K562 (cell line): ENCODE results near the gene FARP2. TPM values are rescaled to one million over a fixed set of nuclear protein-coding genes. Genes with fewer than 3 reads are reported as not detected.
A peak's percentile ranks its signal among the peaks of the same experiment; 100 is the strongest.

Source experiments
- BDP1 ChIP-seq: IDR thresholded peaks from 3 replicates; pipeline ENCODE4 v1.6.1; 2011; ENCODE audit not compliant: insufficient read length, insufficient read depth
- CHD4 ChIP-seq: fragments of 200-600 bp; sonication (generic); IDR thresholded peaks from 3 replicates; pipeline ENCODE4 v1.6.1; 2012; ENCODE audit warnings: low read depth, mild to moderate bottlenecking, mixed read lengths, low read length, inconsistent platforms; ENCODE audit not compliant: insufficient read depth, insufficient replicate concordance, poor library complexity, severe bottlenecking
- DMBX1 ChIP-seq: fragments of 250-450 bp; sonication (Bioruptor Pico); IDR thresholded peaks from 2 replicates; pipeline ENCODE4 v1.8.0; 2022; ENCODE audit warnings: inconsistent platforms, mild to moderate bottlenecking, moderate library complexity, borderline replicate concordance
- ETV6 ChIP-seq, 3 experiments: fragments of 150-350 bp in 1 of 3; sonication (generic) in 1 of 3; formaldehyde crosslinking in 1 of 3; IDR thresholded peaks; 2 replicates each; pipeline versions ENCODE4 v1.6.1 to v1.8.0; 2014 to 2022; ENCODE audit warnings: borderline replicate concordance in 2 of 3, low read depth in 2 of 3, antibody characterized with exemption in 1 of 3, low read length in 1 of 3, mild to moderate bottlenecking in 1 of 3, missing genetic modification reagents in 1 of 3
- KLF16 ChIP-seq: IDR thresholded peaks from 2 replicates; pipeline ENCODE4 v1.6.1; 2016; ENCODE audit warnings: antibody characterized with exemption
- L3MBTL2 ChIP-seq: fragments of 450-650 bp; IDR thresholded peaks from 2 replicates; pipeline ENCODE4 v1.6.1; 2016; ENCODE audit warnings: mild to moderate bottlenecking, moderate library complexity
- MAFF ChIP-seq: IDR thresholded peaks from 2 replicates; pipeline ENCODE4 v1.6.1; 2012; ENCODE audit warnings: low read length, improper control_type of control experiment
- MAFG ChIP-seq: fragments of 450-650 bp; conservative IDR thresholded peaks from 2 replicates; pipeline ENCODE4 v1.6.1; 2016; ENCODE audit warnings: missing genetic modification characterization, missing compliant biosample characterization
- MTA2 ChIP-seq: fragments of 450-650 bp; IDR thresholded peaks from 2 replicates; pipeline ENCODE4 v1.6.1; 2016; ENCODE audit warnings: low read depth
- MYC ChIP-seq, 2 experiments: fragments of 250-450 bp in 1 of 2; sonication (Bioruptor Pico) in 1 of 2; IDR thresholded peaks; 2 replicates each; pipeline versions ENCODE4 v1.5.1 to v1.6.1; 2012 to 2021; ENCODE audit warnings: low read depth in 2 of 2, borderline replicate concordance in 1 of 2, improper control_type of control experiment in 1 of 2, low read length in 1 of 2, mild to moderate bottlenecking in 1 of 2, moderate library complexity in 1 of 2
- NFRKB ChIP-seq: fragments of 450-650 bp; IDR thresholded peaks from 2 replicates; pipeline ENCODE4 v1.6.1; 2016; ENCODE audit warnings: low read depth
- NR0B1 ChIP-seq: fragments of 450-650 bp; IDR thresholded peaks from one replicate; pipeline ENCODE4 v1.6.1; 2018; ENCODE audit warnings: mild to moderate bottlenecking, moderate library complexity; ENCODE audit not compliant: partially characterized antibody
- OTX1 ChIP-seq: fragments of 450-650 bp; formaldehyde crosslinking; IDR thresholded peaks from 2 replicates; pipeline ENCODE4 v1.4.0; 2022; ENCODE audit warnings: mild to moderate bottlenecking
- POLR3G ChIP-seq: IDR thresholded peaks from 2 replicates; pipeline ENCODE4 v1.6.1; 2011; ENCODE audit not compliant: insufficient read length, insufficient replicate concordance; ENCODE audit errors: extremely low read depth
- SMAD1 ChIP-seq: fragments of 150-350 bp; IDR thresholded peaks from 2 replicates; pipeline ENCODE4 v1.6.1; 2014; ENCODE audit warnings: low read length, low read depth; ENCODE audit not compliant: partially characterized antibody
- SMARCC2 ChIP-seq: fragments of 450-650 bp; IDR thresholded peaks from 2 replicates; pipeline ENCODE4 v1.6.1; 2017; ENCODE audit warnings: antibody characterized with exemption, moderate library complexity, mild to moderate bottlenecking, low read depth
- SP2 ChIP-seq: IDR thresholded peaks from 2 replicates; pipeline ENCODE4 v1.6.1; 2011; ENCODE audit warnings: mild to moderate bottlenecking, low read depth, low read length, moderate library complexity; ENCODE audit not compliant: poor library complexity, severe bottlenecking; ENCODE audit errors: extremely low read depth
- TARDBP ChIP-seq: fragments of 450-650 bp; IDR thresholded peaks from 2 replicates; pipeline ENCODE4 v1.6.1; 2016
- TCF3 ChIP-seq: sonication (generic); formaldehyde crosslinking; IDR thresholded peaks from 2 replicates; pipeline ENCODE4 v1.4.0; 2020; ENCODE audit warnings: mild to moderate bottlenecking, missing genetic modification reagents
- ZBTB12 ChIP-seq: fragments of 250-450 bp; sonication (Bioruptor Pico); IDR thresholded peaks from 2 replicates; pipeline ENCODE4 v1.4.0; 2020
- ZEB2 ChIP-seq: fragments of 450-650 bp; IDR thresholded peaks from 2 replicates; pipeline ENCODE4 v1.6.1; 2016
- ZNF232 ChIP-seq: sonication (generic); formaldehyde crosslinking; IDR thresholded peaks from 2 replicates; pipeline ENCODE4 v1.8.0; 2022; ENCODE audit warnings: mild to moderate bottlenecking, missing genetic modification reagents
- polyA plus RNA-seq, 8 experiments: library from polyadenylated mRNA; depleted of rRNA in 4 of 8; stranded (reverse) in 5 of 8; unstranded in 3 of 8; fragments of >200 nt; fragmentation: Nextera tagmentation in 2 of 8; fragmentation: Illumina TruSeq in 1 of 8; extraction: Ambion mirVana in 2 of 8; extraction: Trizol in 1 of 8; gene quantifications; 2 replicates each; pipeline versions ENCODE4 v1.2.1 to v1.2.3, GENCODE V29; 2011 to 2014; ENCODE audit warnings: inconsistent platforms in 1 of 8, missing spikeins in 1 of 8
- total RNA-seq, 7 experiments: library from RNA; depleted of rRNA in 6 of 7; stranded (reverse); fragments of >200 nt in 6 of 7; fragmentation: Illumina TruSeq in 2 of 7; extraction: Trizol in 2 of 7; gene quantifications; 2 replicates each; pipeline versions ENCODE4 v1.2.1 to v1.2.3, GENCODE V29; 2011 to 2021; ENCODE audit warnings: low replicate concordance in 1 of 7
- TF ChIP-seq, protein P1 (sequence below): sonication (generic); formaldehyde crosslinking; IDR thresholded peaks from 2 replicates; pipeline ENCODE4 v1.8.0; 2022; ENCODE audit warnings: mild to moderate bottlenecking, missing genetic modification reagents
- TF ChIP-seq, protein P2 (sequence below): sonication (generic); formaldehyde crosslinking; IDR thresholded peaks from 2 replicates; pipeline ENCODE4 v1.8.0; 2022; ENCODE audit warnings: mild to moderate bottlenecking, missing genetic modification reagents

Gene FARP2
- total and polyA plus RNA-seq, 9 of the 15 experiments (the other 6 are each of a cell fraction or from before 2014, with no cell fraction given), result 4.1 to 38.1 (median 21.1) TPM

DNA sequence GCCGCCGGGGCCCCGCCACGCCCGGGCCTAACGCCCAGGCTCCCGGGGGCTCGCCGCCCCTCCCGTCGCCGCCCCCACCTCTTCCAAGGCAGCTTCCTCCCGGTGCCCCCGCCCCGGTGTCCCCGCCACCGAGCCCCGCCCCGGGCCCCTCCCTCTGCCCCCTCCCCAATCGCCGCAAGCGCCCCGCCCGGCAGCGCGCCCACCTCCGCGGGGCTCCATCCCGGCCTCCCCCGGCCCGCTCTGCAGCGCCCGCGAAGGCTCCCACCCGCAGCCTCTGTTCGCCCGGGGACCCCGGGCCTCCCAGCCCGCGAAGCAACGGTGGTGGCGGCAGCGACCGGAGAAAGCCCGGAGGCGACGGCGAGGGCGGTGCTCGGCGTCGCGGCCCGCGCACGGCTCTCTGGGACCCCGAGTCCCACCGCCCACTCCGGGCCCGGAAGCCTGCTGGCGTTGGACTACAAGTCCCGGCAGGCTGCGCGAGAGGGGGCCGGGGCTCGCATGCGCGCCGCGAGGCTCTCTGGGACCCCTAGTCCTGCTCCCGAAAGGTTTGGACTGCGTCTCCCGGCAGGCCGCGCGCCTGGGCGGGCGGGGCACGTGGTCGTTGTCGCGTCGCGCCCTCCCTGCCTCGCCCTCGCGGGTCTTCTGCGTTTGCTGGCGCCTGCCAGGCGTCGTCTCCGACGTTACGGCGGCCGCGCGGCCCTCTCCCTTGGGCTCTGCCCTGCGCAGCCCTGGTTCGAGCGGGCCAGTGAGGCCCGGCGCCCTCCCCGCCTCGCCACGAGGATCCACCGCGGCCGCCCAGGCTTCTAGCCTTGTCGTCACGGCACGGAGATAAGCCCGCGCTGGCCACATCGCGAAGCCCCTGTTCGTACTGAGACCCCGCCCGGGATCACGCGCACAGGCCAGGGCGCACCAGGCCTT, 152.4 kb downstream of the FARP2 start, which contains the start of gene STK25 (continued):
- TF ChIP-seq ZNF232 (no peak; the same call in 1 of the 2 replicates), MAFG (tag) (no peak), NFRKB (no peak; the same call in 1 of the 2 replicates), MYC (IDR thresholded peaks at IDR 0.05; ENCODE audit: low read depth, low read length) (peak; percentile 92), MYC (CRISPR knock-in tag; IDR thresholded peaks at IDR 0.05; ENCODE audit: borderline replicate concordance, low read depth) (no peak), POLR3G (no peak), ZBTB12 (CRISPR knock-in tag) (peak; percentile 50), BDP1 (no peak), SMAD1 (no peak), CHD4 (no peak), KLF16 (no peak), SP2 (no peak), OTX1 (CRISPR knock-in tag) (no peak), SMARCC2 (no peak), NR0B1 (no peak), MTA2 (no peak), DMBX1 (CRISPR knock-in tag) (peak; percentile 54; the same call in 1 of the 2 replicates), ETV6 (IDR thresholded peaks at IDR 0.05; ENCODE audit: borderline replicate concordance in 1 of 2, low read depth in 2 of 2, low read length in 1 of 2) (no peak), ETV6 (CRISPR knock-in tag; IDR thresholded peaks at IDR 0.05; ENCODE audit: borderline replicate concordance) (peak; percentile 80; the same call in 1 of the 2 replicates), MAFF (no peak), TARDBP (no peak), TCF3 (CRISPR knock-in tag) (no peak), ZEB2 (no peak), L3MBTL2 (peak; percentile 100)
- TF ChIP-seq, protein P1, sequence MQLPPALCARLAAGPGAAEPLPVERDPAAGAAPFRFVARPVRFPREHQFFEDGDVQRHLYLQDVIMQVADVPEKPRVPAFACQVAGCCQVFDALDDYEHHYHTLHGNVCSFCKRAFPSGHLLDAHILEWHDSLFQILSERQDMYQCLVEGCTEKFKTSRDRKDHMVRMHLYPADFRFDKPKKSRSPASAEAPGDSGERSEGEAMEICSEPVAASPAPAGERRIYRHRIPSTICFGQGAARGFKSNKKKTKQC (CRISPR knock-in tag), result peak; percentile 98
- TF ChIP-seq, protein P2, sequence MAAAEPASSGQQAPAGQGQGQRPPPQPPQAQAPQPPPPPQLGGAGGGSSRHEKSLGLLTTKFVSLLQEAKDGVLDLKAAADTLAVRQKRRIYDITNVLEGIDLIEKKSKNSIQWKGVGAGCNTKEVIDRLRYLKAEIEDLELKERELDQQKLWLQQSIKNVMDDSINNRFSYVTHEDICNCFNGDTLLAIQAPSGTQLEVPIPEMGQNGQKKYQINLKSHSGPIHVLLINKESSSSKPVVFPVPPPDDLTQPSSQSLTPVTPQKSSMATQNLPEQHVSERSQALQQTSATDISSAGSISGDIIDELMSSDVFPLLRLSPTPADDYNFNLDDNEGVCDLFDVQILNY (CRISPR knock-in tag), result peak; percentile 98
